CD14-positive monocyte (primary cell): Measurements from ENCODE around the gene LINGO4. TPM values are rescaled to one million over a fixed set of nuclear protein-coding genes. Genes with fewer than 3 reads are reported as not detected.

Experiments used
- DNase-seq, 3 donors: peaks; one replicate each; pipeline ENCODE4 v3.0.0-alpha.2; 2011 to 2022
- H2AFZ ChIP-seq: 2 replicates; pipeline ENCODE4 v1.6.0; 2012; ENCODE audit warnings: mild to moderate bottlenecking, low read depth, low read length, inconsistent platforms; ENCODE audit not compliant: insufficient read depth, poor library complexity, severe bottlenecking
- H3K27ac ChIP-seq, 2 donors: 1 replicate in 1 of 2; 2 replicates in 1 of 2; pipeline ENCODE4 v1.5.1; 2012 to 2013; ENCODE audit warnings: low read length in 2 of 2, control low read depth in 1 of 2, inconsistent platforms in 1 of 2, low read depth in 1 of 2, mild to moderate bottlenecking in 1 of 2
- H3K27me3 ChIP-seq, 2 donors: one replicate each; pipeline versions ENCODE4 v1.6.0 to v1.6.1; 2011 to 2013; ENCODE audit warnings: low read length in 2 of 2; ENCODE audit not compliant: control insufficient read depth in 2 of 2, insufficient read depth in 2 of 2
- H3K36me3 ChIP-seq, 2 donors: replicated peaks in 1 of 2; 1 replicate in 1 of 2; 2 replicates in 1 of 2; pipeline versions ENCODE4 v1.5.1 to v1.6.1; 2012 to 2013; ENCODE audit warnings: low read length in 2 of 2, control low read depth in 1 of 2, inconsistent platforms in 1 of 2, mild to moderate bottlenecking in 1 of 2; ENCODE audit not compliant: insufficient read depth in 2 of 2, control insufficient read depth in 1 of 2
- H3K4me1 ChIP-seq, 2 donors: 1 replicate in 1 of 2; 2 replicates in 1 of 2; pipeline versions ENCODE4 v1.5.1 to v1.6.1; 2012 to 2013; ENCODE audit warnings: low read length in 2 of 2, control low read depth in 1 of 2, inconsistent platforms in 1 of 2, mild to moderate bottlenecking in 1 of 2, moderate library complexity in 1 of 2; ENCODE audit not compliant: insufficient read depth in 2 of 2, control insufficient read depth in 1 of 2
- H3K4me2 ChIP-seq: replicated peaks from 2 replicates; pipeline ENCODE3; 2012; ENCODE audit warnings: low read length, moderate library complexity, mild to moderate bottlenecking; ENCODE audit not compliant: poor library complexity, severe bottlenecking; ENCODE audit errors: extremely low read depth
- H3K4me3 ChIP-seq, 3 experiments: fragments of 200-600 bp in 1 of 3; sonication (generic) in 1 of 3; replicated peaks in 1 of 3; 1 replicate in 2 of 3; 2 replicates in 1 of 3; pipeline ENCODE4 v1.5.1; 2011 to 2013; ENCODE audit warnings: low read length in 3 of 3, mild to moderate bottlenecking in 3 of 3, control low read depth in 2 of 3, low read depth in 2 of 3, inconsistent platforms in 1 of 3, moderate library complexity in 1 of 3
- H3K79me2 ChIP-seq: 2 replicates; pipeline ENCODE4 v1.6.0; 2012; ENCODE audit warnings: mild to moderate bottlenecking, control low read depth, inconsistent platforms, low read length, moderate library complexity; ENCODE audit not compliant: insufficient read depth
- H3K9ac ChIP-seq: 2 replicates; pipeline ENCODE4 v1.6.0; 2017; ENCODE audit warnings: low read length, mild to moderate bottlenecking; ENCODE audit not compliant: insufficient read depth, poor library complexity, severe bottlenecking
- H3K9me3 ChIP-seq, 2 donors: replicated peaks in 1 of 2; 1 replicate in 1 of 2; 2 replicates in 1 of 2; pipeline versions ENCODE4 v1.5.1 to v1.6.1; 2012 to 2013; ENCODE audit warnings: low read length in 2 of 2, control low read depth in 1 of 2; ENCODE audit not compliant: control insufficient read depth in 1 of 2, insufficient read depth in 1 of 2
- H4K20me1 ChIP-seq: 2 replicates; pipeline ENCODE4 v1.6.0; 2012; ENCODE audit warnings: mild to moderate bottlenecking, low read length, control low read depth, moderate library complexity; ENCODE audit not compliant: insufficient read depth
- H3K27ac Mint-ChIP-seq, 7 donors: one replicate each; pipeline ENCODE4 v1.8.0; 2020; ENCODE audit warnings: mild to moderate bottlenecking in 7 of 7, mixed read lengths in 7 of 7, moderate library complexity in 6 of 7, inconsistent platforms in 2 of 7
- H3K27me3 Mint-ChIP-seq, 3 donors: one replicate each; pipeline ENCODE4 v1.8.0; 2021 to 2022; ENCODE audit warnings: low read depth in 3 of 3, mild to moderate bottlenecking in 3 of 3, mixed read lengths in 3 of 3, moderate library complexity in 3 of 3, inconsistent platforms in 1 of 3
- H3K36me3 Mint-ChIP-seq, 2 donors: one replicate each; pipeline ENCODE4 v1.8.0; 2020; ENCODE audit warnings: mixed read lengths in 2 of 2, inconsistent platforms in 1 of 2, mild to moderate bottlenecking in 1 of 2
- H3K4me1 Mint-ChIP-seq: one replicate; pipeline ENCODE4 v1.8.0; 2020; ENCODE audit warnings: mild to moderate bottlenecking, mixed read lengths
- H3K4me3 Mint-ChIP-seq, 2 donors: one replicate each; pipeline ENCODE4 v1.8.0; 2020; ENCODE audit warnings: mild to moderate bottlenecking in 2 of 2, mixed read lengths in 2 of 2, moderate library complexity in 1 of 2
- H3K9me3 Mint-ChIP-seq, 7 donors: one replicate each; pipeline ENCODE4 v1.8.0; 2020 to 2022; ENCODE audit warnings: mixed read lengths in 7 of 7, mild to moderate bottlenecking in 6 of 7, moderate library complexity in 6 of 7, inconsistent platforms in 2 of 7
- WGBS: methylation state at CpG from one replicate; pipeline ENCODE4 v1.1.5; 2013; ENCODE audit warnings: missing lambda C conversion rate; ENCODE audit not compliant: insufficient coverage; 5-methylcytosine and 5-hydroxymethylcytosine counted together
- intact Hi-C, 2 donors: fragments of 100-400 bp; cut with micrococcal nuclease; formaldehyde crosslinking; loops; one replicate each; pipeline versions ENCODE4 v1.15.0 to v1.15.1; 2023
- polyA plus RNA-seq, 3 donors: library from polyadenylated mRNA; depleted of rRNA in 1 of 3; unstranded in 2 of 3; stranded (reverse) in 1 of 3; fragments of 300-500 nt in 2 of 3; fragments of >200 nt in 1 of 3; fragmentation: Illumina TruSeq in 2 of 3; gene quantifications; 1 replicate in 2 of 3; 2 replicates in 1 of 3; pipeline ENCODE4 v1.2.3, GENCODE V29; 2012 to 2021
- TF ChIP-seq, protein P1 (sequence below): fragments of 200-600 bp; IDR thresholded peaks from one replicate; pipeline ENCODE4 v1.8.0; 2022; ENCODE audit warnings: antibody characterized with exemption, mild to moderate bottlenecking

The LINGO4 gene
- polyA plus RNA-seq, 3 donors = not detected

DNA sequence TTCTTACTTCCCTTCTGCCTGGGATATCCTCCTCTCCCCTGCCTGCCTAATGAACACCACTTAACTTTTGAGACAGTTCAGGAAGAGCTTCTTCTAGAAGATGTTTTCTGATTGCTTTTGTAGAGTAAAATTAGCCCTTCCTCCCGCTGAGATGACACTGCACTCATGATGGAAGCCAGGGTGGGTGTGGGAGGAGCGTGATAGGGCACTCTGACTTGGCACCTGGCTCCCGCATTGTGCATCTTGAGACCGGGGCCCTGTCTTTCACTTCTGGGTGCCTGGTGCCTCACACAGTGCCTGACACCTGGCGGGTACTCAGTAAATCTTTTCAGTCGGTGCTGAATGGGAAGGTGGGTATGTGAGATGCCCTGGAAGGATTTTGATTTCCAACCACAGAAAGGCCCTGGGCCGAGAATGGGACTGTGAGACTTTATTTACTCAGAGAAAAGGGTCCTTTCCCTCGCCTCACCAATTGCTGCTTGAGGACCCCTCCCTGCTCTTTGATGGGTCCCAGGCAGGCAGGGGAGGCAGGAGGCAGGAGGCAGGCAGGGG lies 41.5 kb upstream of the LINGO4 start:
- Mint-ChIP-seq H3K9me3 (no peaks in the 10 kb centered on the region), H3K4me1 (peaks cover 7% of the 10 kb centered on the region), H3K36me3 (no peaks in the 10 kb centered on the region), H3K4me3 (no peak overlapping the region), H3K27ac (no peak overlapping the region), H3K27me3 (peaks cover 35 to 50% (median 41%) of the 10 kb centered on the region in 3 donors)
- TF ChIP-seq, protein P1, sequence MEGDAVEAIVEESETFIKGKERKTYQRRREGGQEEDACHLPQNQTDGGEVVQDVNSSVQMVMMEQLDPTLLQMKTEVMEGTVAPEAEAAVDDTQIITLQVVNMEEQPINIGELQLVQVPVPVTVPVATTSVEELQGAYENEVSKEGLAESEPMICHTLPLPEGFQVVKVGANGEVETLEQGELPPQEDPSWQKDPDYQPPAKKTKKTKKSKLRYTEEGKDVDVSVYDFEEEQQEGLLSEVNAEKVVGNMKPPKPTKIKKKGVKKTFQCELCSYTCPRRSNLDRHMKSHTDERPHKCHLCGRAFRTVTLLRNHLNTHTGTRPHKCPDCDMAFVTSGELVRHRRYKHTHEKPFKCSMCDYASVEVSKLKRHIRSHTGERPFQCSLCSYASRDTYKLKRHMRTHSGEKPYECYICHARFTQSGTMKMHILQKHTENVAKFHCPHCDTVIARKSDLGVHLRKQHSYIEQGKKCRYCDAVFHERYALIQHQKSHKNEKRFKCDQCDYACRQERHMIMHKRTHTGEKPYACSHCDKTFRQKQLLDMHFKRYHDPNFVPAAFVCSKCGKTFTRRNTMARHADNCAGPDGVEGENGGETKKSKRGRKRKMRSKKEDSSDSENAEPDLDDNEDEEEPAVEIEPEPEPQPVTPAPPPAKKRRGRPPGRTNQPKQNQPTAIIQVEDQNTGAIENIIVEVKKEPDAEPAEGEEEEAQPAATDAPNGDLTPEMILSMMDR = no peak
- Histone ChIP-seq H3K36me3 (no peaks in the 10 kb centered on the region), H3K4me2 (no peak overlapping the region), H2AFZ (no peak overlapping the region), H3K79me2 (no peaks in the 10 kb centered on the region), H3K4me3 (no peak overlapping the region), H3K27ac (no peak overlapping the region), H3K27me3 (peaks cover 11 to 60% of the 10 kb centered on the region in 2 donors), H3K9ac (no peak overlapping the region), H4K20me1 (no peaks in the 10 kb centered on the region), H3K9me3 (no peaks in the 10 kb centered on the region), H3K4me1 (no peaks in the 10 kb centered on the region)
- intact Hi-C loops = no loop called here
- no peak for DNase-seq
- 86% methylated on average over 6 of the region's 8 CpGs for WGBS

DNA sequence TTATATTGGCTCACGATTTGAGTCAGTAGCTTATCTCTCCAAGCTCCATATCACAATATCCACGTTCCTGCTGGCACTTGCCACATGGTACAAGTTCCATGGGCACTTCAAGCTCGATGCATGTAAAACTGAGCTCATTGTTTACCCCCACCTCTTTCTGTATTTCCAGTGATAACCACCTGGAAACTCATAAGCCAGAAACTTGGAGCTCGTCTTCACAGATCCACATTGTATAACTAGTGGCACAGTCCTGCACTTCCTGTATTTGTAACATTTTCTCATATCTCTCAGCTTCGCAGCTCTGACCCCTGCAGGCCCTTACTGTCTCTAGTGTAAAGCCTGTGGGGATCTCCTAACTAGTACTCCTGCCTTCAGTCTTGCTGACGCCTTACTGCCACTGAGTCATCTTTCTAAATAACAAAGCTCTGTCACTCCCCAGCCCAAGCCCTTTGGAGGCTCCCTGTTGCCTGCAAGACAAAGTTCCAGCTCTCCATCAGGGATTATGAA lies 40.9 kb upstream of the LINGO4 start:
- Histone ChIP-seq H3K9me3 (no peaks in the 10 kb centered on the region), H3K4me2 (no peak overlapping the region), H3K27me3 (peaks cover 18 to 66% of the 10 kb centered on the region in 2 donors), H3K4me1 (no peaks in the 10 kb centered on the region), H2AFZ (no peak overlapping the region), H3K4me3 (no peak overlapping the region), H3K79me2 (no peaks in the 10 kb centered on the region), H3K9ac (no peak overlapping the region), H3K36me3 (no peaks in the 10 kb centered on the region), H4K20me1 (no peaks in the 10 kb centered on the region), H3K27ac (no peak overlapping the region)
- Mint-ChIP-seq H3K4me1 (peaks cover 7% of the 10 kb centered on the region), H3K36me3 (no peaks in the 10 kb centered on the region), H3K27me3 (peaks cover 41 to 56% (median 46%) of the 10 kb centered on the region in 3 donors), H3K27ac (no peak overlapping the region), H3K4me3 (peak overlapping the region in 1 of 2 donors; percentile 42), H3K9me3 (no peaks in the 10 kb centered on the region)
- DNase-seq = peak in 1 of 3 donors; percentile 33
- intact Hi-C loops = no loop called here
- TF ChIP-seq, protein P1 = no peak
- WGBS = 66% methylated on average over 6 of the region's 6 CpGs
